Neuronal stem cell (in vitro differentiated cells): ENCODE measurements around the gene CDCA4.
A peak's percentile ranks its signal among the peaks of the same experiment; 100 is the strongest.

Experiments used
- DNase-seq: peaks from one replicate; pipeline ENCODE4 v3.0.0-alpha.2; 2013; ENCODE audit warnings: low spot score
- H2AFZ ChIP-seq: one replicate; pipeline ENCODE4 v1.6.1; 2013; ENCODE audit warnings: mild to moderate bottlenecking, low read length, inconsistent platforms
- H2AK5ac ChIP-seq: 2 replicates; pipeline ENCODE4 v1.6.1; 2013; ENCODE audit warnings: low read depth, mild to moderate bottlenecking, inconsistent platforms, low read length, moderate library complexity, mixed read lengths
- H2BK120ac ChIP-seq: 2 replicates; pipeline ENCODE4 v1.6.1; 2013; ENCODE audit warnings: low read depth, mild to moderate bottlenecking, inconsistent platforms, low read length, moderate library complexity, mixed read lengths
- H2BK12ac ChIP-seq: one replicate; pipeline ENCODE4 v1.6.1; 2013; ENCODE audit warnings: low read length, inconsistent platforms
- H2BK15ac ChIP-seq: 2 replicates; pipeline ENCODE4 v1.6.1; 2013; ENCODE audit warnings: mild to moderate bottlenecking, low read length, inconsistent platforms, mixed read lengths
- H2BK5ac ChIP-seq: one replicate; pipeline ENCODE4 v1.6.1; 2013; ENCODE audit warnings: inconsistent platforms, mild to moderate bottlenecking, low read length, moderate library complexity
- H3K14ac ChIP-seq: one replicate; pipeline ENCODE4 v1.6.1; 2013; ENCODE audit warnings: low read length, inconsistent platforms
- H3K18ac ChIP-seq: 2 replicates; pipeline ENCODE4 v1.6.1; 2013; ENCODE audit warnings: low read length, inconsistent platforms
- H3K23ac ChIP-seq: 2 replicates; pipeline ENCODE4 v1.6.1; 2013; ENCODE audit warnings: low read depth, mild to moderate bottlenecking, mixed read lengths, low read length, inconsistent platforms; ENCODE audit not compliant: poor library complexity
- H3K27ac ChIP-seq: replicated peaks from 3 replicates; pipeline ENCODE4 v1.5.1; 2013; ENCODE audit warnings: low read length, inconsistent platforms
- H3K27me3 ChIP-seq, 3 experiments: 2 replicates each; pipeline ENCODE4 v1.6.1; 2013; ENCODE audit warnings: low read length in 3 of 3, mild to moderate bottlenecking in 2 of 3, inconsistent platforms in 1 of 3, low read depth in 1 of 3, mixed read lengths in 1 of 3, moderate library complexity in 1 of 3; ENCODE audit not compliant: control insufficient read depth in 3 of 3, insufficient read depth in 3 of 3
- H3K36me3 ChIP-seq, 2 donors: replicated peaks in 1 of 2; 2 replicates each; pipeline ENCODE4 v1.6.1; 2013; ENCODE audit warnings: low read length in 2 of 2; ENCODE audit not compliant: control insufficient read depth in 2 of 2, insufficient read depth in 2 of 2
- H3K4ac ChIP-seq: 2 replicates; pipeline ENCODE4 v1.6.1; 2013; ENCODE audit warnings: inconsistent platforms, mild to moderate bottlenecking, low read length, moderate library complexity
- H3K4me1 ChIP-seq, 2 donors: 1 replicate in 1 of 2; 2 replicates in 1 of 2; pipeline ENCODE4 v1.6.1; 2013; ENCODE audit warnings: low read length in 2 of 2, low read depth in 1 of 2; ENCODE audit not compliant: control insufficient read depth in 2 of 2, insufficient read depth in 1 of 2
- H3K4me2 ChIP-seq: one replicate; pipeline ENCODE4 v1.6.1; 2013; ENCODE audit warnings: mild to moderate bottlenecking, low read length, inconsistent platforms; ENCODE audit not compliant: insufficient read depth, poor library complexity, severe bottlenecking
- H3K4me3 ChIP-seq, 2 donors: 2 replicates each; pipeline ENCODE4 v1.5.1; 2013; ENCODE audit warnings: low read length in 2 of 2, mild to moderate bottlenecking in 2 of 2, inconsistent platforms in 1 of 2, moderate library complexity in 1 of 2
- H3K79me1 ChIP-seq: one replicate; pipeline ENCODE4 v1.6.1; 2013; ENCODE audit warnings: low read depth, mild to moderate bottlenecking, inconsistent platforms, low read length, moderate library complexity
- H3K9ac ChIP-seq: one replicate; pipeline ENCODE4 v1.6.1; 2013; ENCODE audit warnings: mild to moderate bottlenecking, low read depth, low read length, inconsistent platforms; ENCODE audit not compliant: poor library complexity
- H3K9me3 ChIP-seq, 2 donors: replicated peaks in 1 of 2; 2 replicates each; pipeline versions ENCODE3 to v1.6.1; 2013; ENCODE audit warnings: low read length in 2 of 2, mild to moderate bottlenecking in 2 of 2, inconsistent platforms in 1 of 2, low read depth in 1 of 2, mixed read lengths in 1 of 2, moderate library complexity in 1 of 2; ENCODE audit not compliant: control insufficient read depth in 2 of 2, insufficient read depth in 1 of 2
- H4K8ac ChIP-seq: one replicate; pipeline ENCODE4 v1.6.1; 2013; ENCODE audit warnings: low read depth, mild to moderate bottlenecking, inconsistent platforms, low read length, moderate library complexity
- H4K91ac ChIP-seq: one replicate; pipeline ENCODE4 v1.6.1; 2013; ENCODE audit warnings: low read length, low read depth, mild to moderate bottlenecking, inconsistent platforms; ENCODE audit not compliant: poor library complexity
- WGBS, 2 donors: extraction: QIAGEN DNeasy Blood & Tissue Kit; methylation state at CpG; one replicate each; pipeline ENCODE4 v1.1.7; 2013; ENCODE audit warnings: missing lambda C conversion rate in 2 of 2, mixed read lengths in 1 of 2; ENCODE audit not compliant: insufficient read length in 2 of 2, insufficient replicate concordance in 1 of 2; ENCODE audit errors: extremely low coverage in 2 of 2; 5-methylcytosine and 5-hydroxymethylcytosine counted together

The CDCA4 gene

DNA sequence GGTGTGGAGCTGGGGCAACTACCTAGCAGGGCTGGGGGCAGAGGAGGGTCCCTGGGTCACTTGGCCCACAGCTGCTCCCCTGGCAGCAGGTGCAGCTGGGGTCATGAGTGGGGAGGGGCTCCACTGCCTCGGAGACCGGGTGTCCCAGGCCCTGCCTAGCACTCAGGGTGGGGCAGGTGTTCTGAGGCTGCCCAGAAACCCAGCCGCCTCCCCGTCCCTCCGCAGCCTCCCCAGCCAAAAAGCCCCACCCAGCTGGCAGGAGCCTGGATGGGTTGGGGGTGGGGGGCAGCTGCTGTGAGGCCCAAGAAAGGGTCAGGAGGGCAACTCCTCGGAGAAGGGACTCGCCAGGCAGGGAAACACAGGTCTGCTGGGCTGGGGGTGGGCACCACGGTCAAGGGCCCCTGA is 53.9 kb downstream of the CDCA4 start:
- H3K27ac ChIP-seq = no peak overlapping the region
- WGBS, 2 donors = no CpG with 5 or more reads among the region's 8 CpGs
- H3K4me1 ChIP-seq = peaks cover 12 to 27% of the 10 kb centered on the region in 2 donors

DNA sequence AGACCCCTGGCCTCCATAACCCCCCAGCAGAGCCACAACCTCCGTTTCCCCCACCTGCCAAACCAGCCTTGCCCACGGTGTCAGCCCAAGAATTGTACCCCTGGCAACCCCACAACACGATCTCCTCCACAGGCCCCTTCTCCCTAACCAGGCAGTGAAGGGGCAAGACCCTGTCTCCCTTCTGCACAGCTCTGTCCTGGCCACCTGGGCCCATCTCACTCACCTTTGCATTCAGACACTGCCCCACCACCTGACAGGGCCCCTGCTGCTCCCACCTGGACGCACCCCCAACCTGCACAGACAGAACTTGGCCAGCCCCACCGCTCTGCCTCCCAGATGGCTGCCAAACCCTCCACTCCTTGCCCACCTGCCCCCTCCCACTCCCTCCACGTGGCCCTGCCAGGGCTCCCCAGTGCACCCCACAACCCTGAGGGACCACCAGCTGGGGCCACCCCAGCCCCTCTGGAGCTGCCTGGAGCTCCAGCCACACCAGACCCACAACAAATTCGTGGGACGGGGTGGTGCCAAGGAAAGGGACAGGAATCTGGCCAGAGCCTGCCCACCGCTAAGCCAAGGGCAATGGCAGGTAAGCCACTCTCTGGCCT is 54.5 kb downstream of the CDCA4 start:
- Histone ChIP-seq H2BK12ac (peak overlapping the region; percentile 90), H4K8ac (no peak overlapping the region), H2BK120ac (no peak overlapping the region), H2BK5ac (no peak overlapping the region), H3K4ac (no peak overlapping the region), H3K23ac (peak overlapping the region; percentile 5), H3K18ac (peak overlapping the region; percentile 71), H3K4me2 (no peak overlapping the region), H3K9ac (peak overlapping the region; percentile 21), H4K91ac (no peak overlapping the region), H2AK5ac (peak overlapping the region; percentile 97), H3K27ac (no peak overlapping the region), H3K9me3 (peaks cover 0 to 2% of the 10 kb centered on the region in 2 donors), H2AFZ (no peak overlapping the region), H3K27me3 (peaks cover 0 to 69% (median 9%) of the 10 kb centered on the region in 3 experiments), H3K14ac (peak overlapping the region; percentile 56), H3K79me1 (no peaks in the 10 kb centered on the region), H3K4me1 (peaks cover 12 to 27% of the 10 kb centered on the region in 2 donors), H3K4me3 (no peak overlapping the region), H2BK15ac (peak overlapping the region; percentile 79), H3K36me3 (no peaks in the 10 kb centered on the region)
- DNase-seq = no peak
- no CpG with 5 or more reads among the region's 9 CpGs for WGBS, 2 donors

More for the DNA sequence above, 53.9 kb downstream of the CDCA4 start:
- Histone ChIP-seq H3K36me3 (no peaks in the 10 kb centered on the region), H2BK15ac (peak overlapping the region; percentile 79), H4K8ac (peak overlapping the region; percentile 92), H3K23ac (peak overlapping the region; percentile 68), H2AFZ (peak overlapping the region; percentile 92), H3K4me2 (no peak overlapping the region), H3K9me3 (peaks cover 0 to 2% of the 10 kb centered on the region in 2 donors), H2AK5ac (peak overlapping the region; percentile 97), H2BK5ac (no peak overlapping the region), H3K14ac (peak overlapping the region; percentile 47), H3K4ac (peak overlapping the region; percentile 99), H2BK12ac (peak overlapping the region; percentile 90), H3K4me3 (peak overlapping the region in 1 of 2 donors; percentile 44), H3K27me3 (peaks cover 0 to 74% (median 9%) of the 10 kb centered on the region in 3 experiments), H4K91ac (peak overlapping the region; percentile 72), H3K79me1 (no peaks in the 10 kb centered on the region), H2BK120ac (peak overlapping the region; percentile 67), H3K18ac (peak overlapping the region; percentile 99), H3K9ac (peak overlapping the region; percentile 84)
- no peak for DNase-seq

DNA sequence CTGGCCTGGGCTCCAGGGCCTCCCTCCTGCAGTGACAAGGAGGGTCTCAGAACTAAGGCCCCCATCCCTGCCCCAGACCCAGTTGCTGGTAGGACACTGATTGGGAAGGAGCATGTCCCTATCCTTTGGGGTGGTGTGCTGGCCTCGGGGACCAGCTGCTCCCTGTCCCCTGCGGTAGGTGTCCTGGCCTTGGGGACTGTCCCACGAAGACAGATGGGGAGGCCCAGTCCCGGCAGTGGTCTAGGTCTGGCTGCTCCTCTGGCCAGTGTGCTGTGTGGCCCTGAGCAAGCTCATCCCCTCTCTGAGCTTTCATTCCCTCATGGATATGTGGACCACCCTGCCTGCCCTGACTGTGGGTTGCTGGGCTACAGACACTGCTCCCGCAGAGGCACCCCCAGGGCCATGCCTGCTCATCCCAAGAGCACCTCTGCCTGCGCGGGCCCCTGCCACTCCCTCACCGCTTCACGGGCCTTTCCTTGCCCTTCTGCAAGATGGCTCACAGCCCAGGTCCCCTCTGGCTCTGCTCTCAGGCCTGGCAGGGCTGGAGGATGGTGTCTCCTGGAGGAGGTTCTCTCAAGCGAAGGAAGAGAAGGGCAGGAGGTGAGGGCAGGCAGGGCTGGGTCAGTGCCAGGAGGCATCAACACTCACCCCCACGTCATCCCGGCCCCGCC is 55.2 kb downstream of the CDCA4 start:
- Histone ChIP-seq H3K4me1 (peaks cover 12 to 26% of the 10 kb centered on the region in 2 donors), H3K27ac (no peak overlapping the region), H2BK5ac (peak overlapping the region; percentile 53), H3K79me1 (no peaks in the 10 kb centered on the region), H3K9ac (no peak overlapping the region), H2BK15ac (peak overlapping the region; percentile 79), H3K27me3 (peaks cover 0 to 64% (median 9%) of the 10 kb centered on the region in 3 experiments), H3K9me3 (peaks cover 0 to 2% of the 10 kb centered on the region in 2 donors), H3K4ac (no peak overlapping the region), H4K91ac (no peak overlapping the region), H3K18ac (peak overlapping the region; percentile 71), H3K36me3 (no peaks in the 10 kb centered on the region), H2BK12ac (peak overlapping the region; percentile 84), H2AFZ (no peak overlapping the region), H3K4me3 (no peak overlapping the region), H3K23ac (peak overlapping the region; percentile 85), H4K8ac (peak overlapping the region; percentile 65), H3K14ac (no peak overlapping the region), H2AK5ac (peak overlapping the region; percentile 97), H2BK120ac (peak overlapping the region; percentile 47), H3K4me2 (no peak overlapping the region)
- WGBS, 2 donors = no CpG with 5 or more reads among the region's 13 CpGs
- no peak for DNase-seq

DNA sequence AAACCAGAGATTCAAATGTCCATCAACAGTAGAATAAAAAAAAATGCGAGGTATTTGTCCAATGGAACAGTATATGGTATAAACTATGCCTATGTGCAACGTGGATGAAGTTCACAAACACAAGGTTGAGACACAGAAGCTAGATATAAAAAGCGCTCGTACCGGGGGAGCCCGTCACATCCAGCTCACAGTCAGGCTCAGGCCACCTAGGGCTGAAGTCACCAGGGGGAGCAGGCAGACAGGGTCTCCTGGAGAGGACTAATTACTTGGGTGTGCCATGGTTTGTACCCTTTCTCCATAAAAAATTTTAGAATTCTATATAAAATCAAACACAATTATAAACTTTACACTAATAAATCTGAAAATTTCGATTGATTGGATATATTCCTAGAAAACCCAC is 56.3 kb downstream of the CDCA4 start:
- no peak overlapping the region for H2BK15ac ChIP-seq
- H3K27me3 ChIP-seq = peaks cover 0 to 56% (median 9%) of the 10 kb centered on the region in 3 experiments
- H4K91ac ChIP-seq = no peak overlapping the region
- no peak overlapping the region for H3K14ac ChIP-seq
- H2BK120ac ChIP-seq = no peak overlapping the region
- H3K9ac ChIP-seq = no peak overlapping the region
- WGBS, 2 donors = no CpG with 5 or more reads among the region's 7 CpGs
- H3K18ac ChIP-seq = no peak overlapping the region
- H2AFZ ChIP-seq = no peak overlapping the region
- H2BK5ac ChIP-seq = no peak overlapping the region
- no peak overlapping the region for H4K8ac ChIP-seq
- no peak overlapping the region for H3K4ac ChIP-seq
- no peaks in the 10 kb centered on the region for H3K79me1 ChIP-seq
- H2AK5ac ChIP-seq = no peak overlapping the region
- no peak overlapping the region for H3K4me3 ChIP-seq
- no peak overlapping the region for H2BK12ac ChIP-seq
- H3K4me1 ChIP-seq = peaks cover 12 to 22% of the 10 kb centered on the region in 2 donors
- H3K4me2 ChIP-seq = no peak overlapping the region
- H3K9me3 ChIP-seq = peaks cover 0 to 2% of the 10 kb centered on the region in 2 donors
- H3K36me3 ChIP-seq = no peaks in the 10 kb centered on the region
- H3K27ac ChIP-seq = no peak overlapping the region
- no peak for DNase-seq
- H3K23ac ChIP-seq = no peak overlapping the region
